Neural cell (in vitro differentiated cells): ENCODE results near the gene PCDH18. TPM values are rescaled to one million over a fixed set of nuclear protein-coding genes. Genes with fewer than 3 reads are reported as not detected.

Source experiments
- H2AFZ ChIP-seq: fragments of 200-600, 300-800 bp; sonication (generic), shearing (Covaris generic); 2 replicates; pipeline ENCODE4 v1.6.0; 2014; ENCODE audit warnings: low read depth, mild to moderate bottlenecking, antibody characterized with exemption, low read length, moderate library complexity
- H3F3A ChIP-seq: fragments of 200-600 bp; shearing (Covaris generic); 2 replicates; pipeline ENCODE4 v1.6.1; 2016; ENCODE audit warnings: mild to moderate bottlenecking, moderate library complexity, mixed read lengths, antibody characterized with exemption, low read length; ENCODE audit not compliant: insufficient read depth, poor library complexity, severe bottlenecking
- H3K27ac ChIP-seq: fragments of 200-600, 300-800 bp; sonication (generic), shearing (Covaris generic); 2 replicates; pipeline ENCODE4 v1.5.1; 2014; ENCODE audit warnings: mild to moderate bottlenecking, low read length, moderate library complexity
- H3K27me3 ChIP-seq: fragments of 300-800, 200-600 bp; sonication (generic), shearing (Covaris generic); 2 replicates; pipeline ENCODE4 v1.6.0; 2014; ENCODE audit warnings: mild to moderate bottlenecking, low read depth, low read length, moderate library complexity; ENCODE audit not compliant: insufficient read depth
- H3K36me3 ChIP-seq: fragments of 300-800, 200-600 bp; sonication (generic), shearing (Covaris generic); 2 replicates; pipeline ENCODE4 v1.5.1; 2014; ENCODE audit warnings: mild to moderate bottlenecking, antibody characterized with exemption, low read length, moderate library complexity; ENCODE audit not compliant: insufficient read depth
- H3K4me2 ChIP-seq: fragments of 300-800, 200-600 bp; sonication (generic), shearing (Covaris generic); 2 replicates; pipeline ENCODE4 v1.6.0; 2014; ENCODE audit warnings: mild to moderate bottlenecking, low read length
- H3K4me3 ChIP-seq: fragments of 300-800, 200-600 bp; sonication (generic), shearing (Covaris generic); 2 replicates; pipeline ENCODE4 v1.5.1; 2014; ENCODE audit warnings: mild to moderate bottlenecking, low read length, moderate library complexity
- H3K79me2 ChIP-seq: fragments of 200-600 bp; shearing (Covaris generic); replicated peaks from 2 replicates; pipeline ENCODE4 v1.6.0; 2014; ENCODE audit warnings: mild to moderate bottlenecking, low read length, moderate library complexity; ENCODE audit not compliant: insufficient read depth
- H3K9ac ChIP-seq: fragments of 300-800, 200-600 bp; sonication (generic), shearing (Covaris generic); 2 replicates; pipeline ENCODE4 v1.6.1; 2016; ENCODE audit warnings: mild to moderate bottlenecking, low read length, mixed read lengths
- H3K9me2 ChIP-seq: fragments of 200-600 bp; shearing (Covaris generic); 2 replicates; pipeline ENCODE4 v1.6.1; 2016; ENCODE audit warnings: mild to moderate bottlenecking, low read length, mixed read lengths; ENCODE audit not compliant: insufficient read depth
- H3K9me3 ChIP-seq: fragments of 200-600, 300-800 bp; sonication (generic), shearing (Covaris generic); 2 replicates; pipeline ENCODE4 v1.6.1; 2016; ENCODE audit warnings: mild to moderate bottlenecking, mixed run types, low read length, moderate library complexity, mixed read lengths
- H4K20me1 ChIP-seq: fragments of 200-600 bp; shearing (Covaris generic); 2 replicates; pipeline ENCODE4 v1.6.1; 2016; ENCODE audit warnings: mild to moderate bottlenecking, mixed run types; ENCODE audit not compliant: insufficient read depth
- CTCF ChIP-seq: fragments of 450-650 bp; IDR thresholded peaks from 2 replicates; pipeline ENCODE4 v1.5.1; 2014; ENCODE audit warnings: antibody characterized with exemption, mild to moderate bottlenecking, moderate library complexity; ENCODE audit not compliant: poor library complexity, severe bottlenecking
- EP300 ChIP-seq: fragments of 450-650 bp; conservative IDR thresholded peaks from 2 replicates; pipeline ENCODE4 v1.6.1; 2014; ENCODE audit warnings: antibody characterized with exemption, mild to moderate bottlenecking, moderate library complexity; ENCODE audit not compliant: poor library complexity, severe bottlenecking
- EZH2 ChIP-seq: fragments of 200-600, 300-800 bp; shearing (Covaris generic), sonication (generic); IDR thresholded peaks from 2 replicates; pipeline ENCODE4 v1.6.1; 2014; ENCODE audit warnings: antibody characterized with exemption, low read length, borderline replicate concordance, mild to moderate bottlenecking; ENCODE audit not compliant: insufficient read depth, poor library complexity, severe bottlenecking
- MXI1 ChIP-seq: fragments of 450-650 bp; conservative IDR thresholded peaks from 2 replicates; pipeline ENCODE4 v1.6.1; 2014; ENCODE audit warnings: antibody characterized with exemption, mild to moderate bottlenecking; ENCODE audit not compliant: poor library complexity, severe bottlenecking
- POLR2AphosphoS5 ChIP-seq: IDR thresholded peaks from 2 replicates; pipeline ENCODE4 v1.6.1; 2012
- RAD21 ChIP-seq: fragments of 450-650 bp; conservative IDR thresholded peaks from 2 replicates; pipeline ENCODE4 v1.6.1; 2014; ENCODE audit warnings: antibody characterized with exemption, mild to moderate bottlenecking, moderate library complexity
- REST ChIP-seq: IDR thresholded peaks from 2 replicates; pipeline ENCODE4 v1.6.1; 2012; ENCODE audit warnings: borderline replicate concordance
- SMC3 ChIP-seq: fragments of 450-650 bp; conservative IDR thresholded peaks from 2 replicates; pipeline ENCODE4 v1.6.1; 2014; ENCODE audit warnings: antibody characterized with exemption, mild to moderate bottlenecking, moderate library complexity; ENCODE audit not compliant: poor library complexity
- TAF1 ChIP-seq: IDR thresholded peaks from 2 replicates; pipeline ENCODE4 v1.6.1; 2012; ENCODE audit warnings: low read depth
- polyA plus RNA-seq: library from polyadenylated mRNA; depleted of rRNA; stranded (reverse); fragments of >200 nt; gene quantifications from 2 replicates; pipeline ENCODE4 v1.2.3, GENCODE V29; 2014

Gene PCDH18
- polyA plus RNA-seq, 1 donor from 2014 or later = 0.09 TPM

DNA sequence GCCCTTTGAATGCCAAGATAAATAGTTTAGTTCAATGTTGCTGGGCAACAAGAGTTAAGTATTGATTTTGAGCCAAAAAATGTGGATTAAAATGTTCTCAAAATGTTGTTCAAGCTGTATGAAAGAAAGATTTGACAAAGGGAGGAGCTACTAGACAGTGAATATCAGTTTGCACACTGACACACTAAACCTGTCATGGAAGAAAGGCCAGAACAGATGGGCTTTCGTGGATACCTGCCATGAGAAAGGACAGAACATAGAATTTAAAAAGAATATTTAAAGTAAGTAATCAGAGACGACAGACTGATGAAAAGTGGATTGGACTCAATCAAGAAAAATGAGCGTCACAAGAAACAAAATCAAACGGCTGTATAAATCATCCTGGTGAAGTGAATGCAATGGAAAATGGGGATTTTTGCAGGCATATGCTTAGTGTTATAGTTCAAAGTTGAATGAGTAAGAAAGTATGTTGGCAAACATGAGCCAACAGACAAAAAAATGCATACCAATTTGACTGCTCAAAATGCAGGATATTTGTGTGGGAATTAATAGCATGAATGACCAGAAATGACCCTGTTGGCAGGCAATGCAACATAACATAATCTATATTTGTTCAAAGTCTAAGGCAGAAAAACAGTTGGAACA, 7.4 kb downstream of the PCDH18 start:
- no peak overlapping the region for H3K27ac ChIP-seq
- H3K9ac ChIP-seq = no peak overlapping the region
- no peaks in the 10 kb centered on the region for H3K9me2 ChIP-seq
- no peak overlapping the region for H2AFZ ChIP-seq
- no peaks in the 10 kb centered on the region for H3K27me3 ChIP-seq
- no peak overlapping the region for H3K4me3 ChIP-seq
- no peak overlapping the region for H3K4me2 ChIP-seq
- TF ChIP-seq EZH2 (no peak), REST (no peak), EP300 (no peak), MXI1 (no peak), RAD21 (no peak)
- no peaks in the 10 kb centered on the region for H3K79me2 ChIP-seq
- no peaks in the 10 kb centered on the region for H3K36me3 ChIP-seq
- no peaks in the 10 kb centered on the region for H3F3A ChIP-seq
- H3K9me3 ChIP-seq = no peaks in the 10 kb centered on the region
- no peaks in the 10 kb centered on the region for H4K20me1 ChIP-seq

DNA sequence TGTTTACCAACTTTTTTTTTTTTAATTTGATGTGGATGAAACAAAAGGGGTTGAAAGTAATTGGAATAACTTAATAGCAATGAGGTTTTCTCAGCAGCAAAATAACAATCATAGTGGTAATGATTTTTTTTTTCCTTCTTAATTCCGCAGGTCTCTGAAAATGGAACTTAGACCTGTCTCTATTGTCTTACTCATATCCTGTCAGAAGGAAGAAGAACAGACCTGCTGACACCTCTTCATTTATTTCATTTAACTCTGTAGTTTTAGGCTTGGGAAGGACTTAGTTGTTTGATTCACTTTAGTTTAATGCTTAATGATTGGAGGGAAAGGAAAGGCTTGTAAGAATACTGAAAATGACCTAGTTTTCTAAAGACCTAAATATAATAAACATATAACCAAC, 9.0 kb downstream of the PCDH18 start:
- Histone ChIP-seq H3K9me2 (no peaks in the 10 kb centered on the region), H3K27me3 (no peaks in the 10 kb centered on the region), H3K4me3 (no peak overlapping the region), H3K9ac (no peak overlapping the region), H3K79me2 (no peaks in the 10 kb centered on the region), H3K9me3 (no peaks in the 10 kb centered on the region), H4K20me1 (no peaks in the 10 kb centered on the region), H3K36me3 (no peaks in the 10 kb centered on the region), H3K27ac (no peak overlapping the region), H3K4me2 (no peak overlapping the region), H3F3A (no peaks in the 10 kb centered on the region), H2AFZ (no peak overlapping the region)
- no peak for TF ChIP-seq RAD21
- no peak for TF ChIP-seq EZH2
- TF ChIP-seq TAF1 = no peak
- no peak for TF ChIP-seq POLR2AphosphoS5
- TF ChIP-seq CTCF = no peak
- no peak for TF ChIP-seq EP300
- no peak for TF ChIP-seq REST
- no peak for TF ChIP-seq SMC3
- TF ChIP-seq MXI1 = no peak
